Smooth muscle cell of the brain vasculature (primary cell): ENCODE data around the gene TRIM77.
"Not testable (repeated sequence)": the region's sequence is repeated elsewhere in the genome, so short reads cannot be mapped to it uniquely, and the experiment has no call there.

Source experiments
- DNase-seq: peaks from one replicate; pipeline ENCODE4 v3.0.0-alpha.2; 2012; ENCODE audit warnings: low read depth, low spot score

Gene TRIM77, protein sequence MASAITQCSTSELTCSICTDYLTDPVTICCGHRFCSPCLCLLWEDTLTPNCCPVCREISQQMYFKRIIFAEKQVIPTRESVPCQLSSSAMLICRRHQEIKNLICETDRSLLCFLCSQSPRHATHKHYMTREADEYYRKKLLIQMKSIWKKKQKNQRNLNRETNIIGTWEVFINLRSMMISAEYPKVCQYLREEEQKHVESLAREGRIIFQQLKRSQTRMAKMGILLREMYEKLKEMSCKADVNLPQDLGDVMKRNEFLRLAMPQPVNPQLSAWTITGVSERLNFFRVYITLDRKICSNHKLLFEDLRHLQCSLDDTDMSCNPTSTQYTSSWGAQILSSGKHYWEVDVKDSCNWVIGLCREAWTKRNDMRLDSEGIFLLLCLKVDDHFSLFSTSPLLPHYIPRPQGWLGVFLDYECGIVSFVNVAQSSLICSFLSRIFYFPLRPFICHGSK

GRCh38 chr11:89709999-89710398 is at the start of gene TRIM77:
TSS of gene TRIM77 (plus strand) at chr11:89710299. CDS start at chr11:89710299, 0 bp downstream.
- DNase-seq = not testable (repeated sequence)

- no peak for DNase-seq
Observed at GRCh38 chr11:89667001-89667400, 43.1 kb upstream of the TRIM77 start.

DNA sequence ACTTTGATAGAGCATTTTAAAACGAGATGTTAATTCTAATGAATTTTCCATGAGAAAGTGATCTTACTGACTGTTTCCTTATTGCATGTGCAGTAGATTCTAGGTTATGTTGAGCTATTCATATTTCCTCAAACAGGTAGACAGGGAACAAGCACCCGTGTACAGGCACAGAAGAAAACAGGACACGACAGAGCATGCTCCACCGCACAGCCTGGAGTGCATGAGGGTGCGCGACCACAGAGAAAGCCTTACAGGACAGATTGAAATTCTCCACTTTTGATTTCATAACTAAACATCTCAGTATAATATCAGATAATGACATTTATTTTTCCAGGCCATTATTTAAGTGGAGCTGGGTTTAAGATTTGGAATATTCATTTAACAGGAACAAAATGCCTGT is 41.9 kb upstream of the TRIM77 start:
- not testable (repeated sequence) for DNase-seq

- not testable (repeated sequence) for DNase-seq
Observed at GRCh38 chr11:89669586-89669985, 40.5 kb upstream of the TRIM77 start.

- not testable (repeated sequence) for DNase-seq
Observed at GRCh38 chr11:89669993-89670669, 40.0 kb upstream of the TRIM77 start.

GRCh38 chr11:89672547-89672946 is 37.6 kb upstream of the TRIM77 start:
- not testable (repeated sequence) for DNase-seq

- DNase-seq = not testable (repeated sequence)
Observed at GRCh38 chr11:89673380-89673779, 36.7 kb upstream of the TRIM77 start.

GRCh38 chr11:89675383-89675782 is 34.7 kb upstream of the TRIM77 start:
- DNase-seq = not testable (repeated sequence)

GRCh38 chr11:89675948-89676347 is 34.2 kb upstream of the TRIM77 start:
- not testable (repeated sequence) for DNase-seq

- DNase-seq = not testable (repeated sequence)
Observed at GRCh38 chr11:89707080-89707479, 3.0 kb upstream of the TRIM77 start.

- DNase-seq = not testable (repeated sequence)
Observed at GRCh38 chr11:89724866-89725498, 14.9 kb downstream of the TRIM77 start.

- DNase-seq = not testable (repeated sequence)
Observed at GRCh38 chr11:89730215-89730614, 20.1 kb downstream of the TRIM77 start.

DNA sequence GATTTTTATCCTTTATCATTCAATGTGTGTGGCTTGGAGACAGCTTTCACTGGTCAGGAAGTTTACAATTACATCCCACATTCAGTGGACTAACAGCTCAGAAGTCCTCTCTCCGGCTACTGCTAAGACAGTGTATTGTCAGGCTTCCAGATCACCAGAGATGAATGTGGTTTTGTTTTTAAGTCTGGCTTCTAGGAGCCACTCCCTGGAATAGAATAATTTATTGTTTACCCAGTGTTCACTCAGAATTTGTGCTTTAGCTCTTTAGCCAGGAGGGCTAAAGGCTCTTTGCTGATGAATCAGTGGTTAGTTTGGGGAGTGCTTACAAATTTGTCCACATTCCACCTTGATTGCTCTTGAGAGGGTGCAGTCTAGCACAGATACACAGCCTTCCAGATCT is 26.5 kb downstream of the TRIM77 start:
- no peak for DNase-seq

- DNase-seq = no peak
Observed at GRCh38 chr11:89737116-89737515, 27.0 kb downstream of the TRIM77 start.

DNA sequence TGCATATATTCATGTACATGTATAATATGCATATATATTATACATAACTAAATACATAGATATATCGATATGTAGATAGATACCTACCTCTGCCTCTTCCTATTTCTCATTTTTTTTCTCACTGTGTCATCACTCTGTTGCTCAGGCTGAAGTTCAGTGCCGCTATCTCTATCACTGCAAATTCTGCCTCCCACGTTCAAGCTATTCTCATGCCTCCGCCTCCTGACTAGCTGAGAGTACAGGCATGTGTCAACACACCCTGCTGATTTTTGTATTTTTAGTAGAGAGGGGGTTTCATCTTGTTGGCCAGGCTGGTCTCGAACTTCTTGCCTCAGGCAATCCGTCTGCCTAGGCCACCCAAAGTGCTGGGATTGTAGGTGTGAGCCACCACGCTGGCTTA is 31.3 kb downstream of the TRIM77 start:
- DNase-seq = not testable (repeated sequence)

DNA sequence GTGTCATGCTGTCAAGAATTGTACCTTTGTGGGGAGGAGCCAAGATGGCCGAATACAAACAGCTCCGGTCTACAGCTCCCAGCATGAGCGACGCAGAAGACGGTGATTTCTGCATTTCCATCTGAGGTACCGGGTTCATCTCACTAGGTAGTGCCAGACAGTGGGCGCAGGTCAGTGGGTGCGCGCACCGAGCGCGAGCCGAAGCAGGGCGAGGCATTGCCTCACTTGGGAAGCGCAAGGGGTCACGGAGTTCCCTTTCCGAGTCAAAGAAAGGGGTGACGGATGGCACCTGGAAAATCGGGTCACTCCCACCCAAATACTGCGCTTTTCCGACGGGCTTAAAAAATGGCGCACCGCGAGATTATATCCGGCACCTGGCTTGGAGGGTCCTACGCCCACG is 34.1 kb downstream of the TRIM77 start:
- not testable (repeated sequence) for DNase-seq

DNA sequence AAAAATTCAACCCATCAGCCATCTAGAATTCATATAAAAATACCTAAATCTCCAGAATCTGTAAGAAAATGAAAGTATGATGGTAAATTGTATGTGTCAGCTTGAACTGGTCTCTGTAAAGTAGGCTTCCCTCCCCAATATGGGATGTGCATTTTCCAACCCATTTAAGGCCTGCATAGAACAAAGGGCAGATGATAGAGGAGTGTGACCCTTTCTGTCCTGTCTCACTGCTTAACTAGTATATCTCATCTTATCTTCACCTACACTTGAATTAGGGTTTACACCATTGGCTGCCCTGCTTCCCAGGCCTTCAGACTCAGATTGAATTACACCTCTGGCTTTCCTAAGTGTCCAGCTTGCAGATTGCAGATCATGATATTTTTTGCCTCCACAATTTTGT is 40.7 kb downstream of the TRIM77 start:
- DNase-seq = not testable (repeated sequence)
